ENCODE results near the gene MID1.

Gene MID1

DNA sequence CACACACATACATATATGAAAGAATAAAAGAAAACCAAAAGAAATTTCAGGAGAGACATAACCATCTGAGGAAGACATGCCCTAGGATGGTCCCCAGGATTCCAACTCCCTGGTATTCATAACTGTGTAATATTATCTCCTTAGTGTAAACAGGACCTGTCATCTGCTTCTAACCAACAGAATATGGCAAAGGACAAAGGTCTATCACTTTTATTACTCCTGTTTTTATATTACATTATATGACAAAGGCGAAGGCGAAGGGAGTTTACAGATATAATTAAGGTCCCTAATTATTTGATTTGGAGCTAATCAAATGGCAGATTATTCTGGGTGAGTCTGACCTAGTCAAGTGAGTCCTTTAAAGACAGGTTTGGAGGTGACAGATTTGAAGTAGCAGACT is 155.1 kb downstream of the MID1 start:
- H3K4me3 ChIP-seq (ENCODE audit: low read depth, low read length), result no peak overlapping the region
- DNase-seq (ENCODE audit: low read depth), result no peak
- TF ChIP-seq, protein P1, sequence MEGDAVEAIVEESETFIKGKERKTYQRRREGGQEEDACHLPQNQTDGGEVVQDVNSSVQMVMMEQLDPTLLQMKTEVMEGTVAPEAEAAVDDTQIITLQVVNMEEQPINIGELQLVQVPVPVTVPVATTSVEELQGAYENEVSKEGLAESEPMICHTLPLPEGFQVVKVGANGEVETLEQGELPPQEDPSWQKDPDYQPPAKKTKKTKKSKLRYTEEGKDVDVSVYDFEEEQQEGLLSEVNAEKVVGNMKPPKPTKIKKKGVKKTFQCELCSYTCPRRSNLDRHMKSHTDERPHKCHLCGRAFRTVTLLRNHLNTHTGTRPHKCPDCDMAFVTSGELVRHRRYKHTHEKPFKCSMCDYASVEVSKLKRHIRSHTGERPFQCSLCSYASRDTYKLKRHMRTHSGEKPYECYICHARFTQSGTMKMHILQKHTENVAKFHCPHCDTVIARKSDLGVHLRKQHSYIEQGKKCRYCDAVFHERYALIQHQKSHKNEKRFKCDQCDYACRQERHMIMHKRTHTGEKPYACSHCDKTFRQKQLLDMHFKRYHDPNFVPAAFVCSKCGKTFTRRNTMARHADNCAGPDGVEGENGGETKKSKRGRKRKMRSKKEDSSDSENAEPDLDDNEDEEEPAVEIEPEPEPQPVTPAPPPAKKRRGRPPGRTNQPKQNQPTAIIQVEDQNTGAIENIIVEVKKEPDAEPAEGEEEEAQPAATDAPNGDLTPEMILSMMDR (conservative IDR thresholded peaks at IDR 0.05; ENCODE audit: low read depth, low read length), result no peak

DNA sequence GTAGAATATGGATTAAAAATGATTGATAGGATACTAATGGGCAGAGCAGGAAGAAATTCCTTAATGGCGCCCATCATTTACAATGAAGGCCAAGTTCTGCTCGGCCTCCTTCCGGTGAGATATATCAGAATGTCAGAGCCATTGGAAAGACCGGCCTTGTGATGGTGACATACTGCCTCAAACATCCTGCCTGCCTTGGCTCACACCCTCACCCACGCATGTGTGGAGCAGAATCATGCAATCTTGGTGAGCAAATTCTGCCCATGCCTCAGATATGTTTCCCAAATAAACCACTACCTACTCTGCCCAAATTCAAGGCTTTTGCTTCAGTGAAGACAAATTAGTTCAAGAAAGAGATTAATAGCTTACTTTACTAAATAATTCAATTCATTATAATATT is 163.3 kb downstream of the MID1 start:
- peak; percentile 43 for DNase-seq (ENCODE audit: low read depth)
- TF ChIP-seq, protein P1 (conservative IDR thresholded peaks at IDR 0.05; ENCODE audit: low read depth, low read length), result no peak
- H3K4me3 ChIP-seq (ENCODE audit: low read depth, low read length), result no peak overlapping the region

DNA sequence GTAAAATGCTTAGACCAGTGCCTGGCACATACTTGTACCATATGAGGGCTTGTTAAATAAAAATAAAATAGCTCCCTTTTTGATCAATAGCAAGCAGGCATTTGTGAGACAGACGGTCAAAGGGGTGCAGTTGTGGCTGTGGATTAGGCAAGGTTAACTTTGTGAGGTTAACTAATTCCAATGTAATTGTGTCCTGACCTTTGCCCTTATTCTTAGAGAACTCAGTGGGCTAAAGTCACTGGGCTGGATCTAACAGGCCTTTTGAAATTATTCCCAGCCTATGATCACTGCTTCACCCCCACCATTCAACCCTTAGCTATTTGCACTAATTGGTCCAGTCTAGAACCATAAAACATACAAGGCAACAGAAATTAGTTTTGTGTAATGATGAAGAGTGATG is 166.4 kb downstream of the MID1 start:
- no peak overlapping the region for H3K4me3 ChIP-seq (ENCODE audit: low read depth, low read length)
- TF ChIP-seq, protein P1 (conservative IDR thresholded peaks at IDR 0.05; ENCODE audit: low read depth, low read length), result no peak
- DNase-seq (ENCODE audit: low read depth), result no peak

DNA sequence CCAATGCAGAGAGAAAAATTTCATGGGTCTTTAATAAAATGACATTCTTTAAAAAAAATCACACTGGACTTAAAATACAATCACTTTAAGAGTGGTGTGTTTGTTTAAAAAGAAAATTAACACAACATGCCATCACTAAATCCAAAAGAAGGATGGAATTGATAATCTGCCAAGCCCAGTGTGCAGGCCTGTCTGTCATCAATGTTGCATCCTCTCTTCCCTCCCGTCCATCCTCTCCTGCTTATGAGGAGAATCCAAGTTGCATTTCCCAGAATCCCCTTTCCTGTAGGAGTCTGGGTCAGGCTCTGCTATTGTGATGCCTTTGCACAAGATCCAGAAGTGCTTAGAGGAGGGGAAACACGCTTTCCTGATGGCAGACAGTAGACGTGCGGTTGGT is 169.4 kb downstream of the MID1 start:
- TF ChIP-seq, protein P1 (conservative IDR thresholded peaks at IDR 0.05; ENCODE audit: low read depth, low read length), result no peak
- no peak overlapping the region for H3K4me3 ChIP-seq (ENCODE audit: low read depth, low read length)
- no peak for DNase-seq (ENCODE audit: low read depth)

DNA sequence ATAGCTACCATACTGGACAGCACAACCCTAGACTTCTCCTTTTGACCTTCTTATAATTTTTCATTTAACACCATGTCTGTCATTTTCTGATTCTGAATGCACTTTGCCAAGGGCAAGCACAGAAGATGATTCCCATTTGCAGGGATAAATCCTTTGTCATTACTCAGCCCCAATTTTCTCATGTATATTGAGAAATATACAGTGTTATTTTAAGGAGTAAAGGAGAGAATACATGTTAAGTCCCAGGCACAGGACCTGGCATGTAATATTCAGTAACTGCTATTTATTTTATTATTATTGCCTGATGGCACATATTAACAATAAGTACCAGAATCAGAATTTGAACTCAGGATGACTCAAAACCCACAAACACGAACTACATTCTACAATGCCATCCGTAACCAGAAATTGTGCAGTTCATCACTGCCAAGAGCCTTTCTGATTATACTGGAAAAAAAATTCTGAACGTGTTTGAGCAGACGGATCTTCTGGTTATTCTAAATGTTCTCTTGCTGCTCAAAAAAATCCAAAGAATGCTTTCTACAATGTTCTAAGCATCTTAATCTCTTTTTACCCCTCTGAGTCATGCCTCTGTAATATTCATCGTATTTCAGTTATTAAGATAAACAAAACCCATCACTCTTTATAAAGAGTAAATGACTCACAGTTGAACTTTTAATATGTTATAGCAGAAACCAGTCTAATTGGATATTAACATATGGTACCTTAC is 170.0 kb downstream of the MID1 start:
- peak; percentile 80 for DNase-seq (ENCODE audit: low read depth)
- H3K4me3 ChIP-seq (ENCODE audit: low read depth, low read length), result no peak overlapping the region
- TF ChIP-seq, protein P1 (conservative IDR thresholded peaks at IDR 0.05; ENCODE audit: low read depth, low read length), result no peak

DNA sequence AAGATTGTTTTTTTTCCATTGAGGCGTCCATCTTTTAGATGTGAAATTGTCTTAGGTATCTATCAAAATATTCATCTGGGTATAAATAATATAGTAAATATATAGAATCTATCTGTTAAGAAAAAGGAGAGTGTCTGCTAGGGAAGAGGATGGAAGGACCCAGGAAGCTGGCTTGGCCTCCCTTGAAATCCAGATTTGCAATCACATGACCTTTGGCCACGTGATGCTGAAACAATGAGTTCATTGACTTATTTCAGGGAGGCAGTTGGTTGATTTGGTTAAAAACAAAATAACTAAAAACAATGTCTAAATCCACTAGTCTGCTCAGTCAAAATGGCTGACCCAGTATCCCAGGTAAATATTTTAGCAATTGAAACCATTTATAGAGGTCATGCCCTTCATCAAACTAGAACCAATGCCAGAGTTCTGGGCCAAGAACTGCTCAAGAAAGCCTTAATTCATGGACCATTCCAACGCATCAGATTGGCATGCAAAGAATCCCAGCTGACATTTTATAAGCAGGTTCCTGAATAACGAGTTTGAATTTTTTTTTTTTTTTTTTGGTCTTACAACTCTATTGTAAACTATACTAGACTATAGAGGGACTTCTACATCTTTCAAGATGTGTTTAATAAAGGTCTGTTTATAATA is 172.7 kb downstream of the MID1 start:
- DNase-seq (ENCODE audit: low read depth), result peak; percentile 52
- no peak overlapping the region for H3K4me3 ChIP-seq (ENCODE audit: low read depth, low read length)
- TF ChIP-seq, protein P1 (conservative IDR thresholded peaks at IDR 0.05; ENCODE audit: low read depth, low read length), result no peak

DNA sequence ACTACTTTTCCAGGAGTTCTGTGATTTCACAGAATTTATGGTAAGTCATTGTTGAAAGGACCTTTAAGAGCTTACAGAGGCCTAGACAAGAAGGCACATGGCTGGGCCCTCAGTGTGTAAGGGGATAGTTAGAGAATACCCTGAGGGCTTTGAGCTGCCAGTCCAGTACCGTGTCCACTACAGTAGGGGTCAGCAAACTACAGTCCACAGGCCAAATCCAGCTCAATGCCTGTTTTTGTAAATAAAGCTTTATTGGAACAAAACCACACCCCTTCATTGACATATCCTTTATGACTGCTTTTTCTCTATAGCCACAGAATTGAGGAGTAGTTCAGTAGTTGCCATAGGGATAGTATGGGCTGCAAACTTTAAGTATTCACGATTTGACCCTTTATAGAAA is 176.2 kb downstream of the MID1 start:
- DNase-seq (ENCODE audit: low read depth), result peak; percentile 26
- TF ChIP-seq, protein P1 (conservative IDR thresholded peaks at IDR 0.05; ENCODE audit: low read depth, low read length), result peak; percentile 41
- H3K4me3 ChIP-seq (ENCODE audit: low read depth, low read length), result no peak overlapping the region
